ENCODE data around the gene DAP.

DAP gene

GRCh38 chr5:10730043-10730351 lies 31.0 kb downstream of the DAP start:
- DNase-seq (ENCODE audit: low read depth), result no peak
- H3K4me3 ChIP-seq (ENCODE audit: low read depth, low read length), result no peak overlapping the region
- no peak for TF ChIP-seq CTCF (IDR thresholded peaks at IDR 0.05; ENCODE audit: insufficient read depth, low read depth, low read length, missing control alignments)

- no peak overlapping the region for H3K4me3 ChIP-seq (ENCODE audit: low read depth, low read length)
- no peak for TF ChIP-seq CTCF (IDR thresholded peaks at IDR 0.05; ENCODE audit: insufficient read depth, low read depth, low read length, missing control alignments)
- no peak for DNase-seq (ENCODE audit: low read depth)
Observed at GRCh38 chr5:10729320-10730042, 31.6 kb downstream of the DAP start.

GRCh38 chr5:10728679-10729078 lies 32.4 kb downstream of the DAP start:
- no peak overlapping the region for H3K4me3 ChIP-seq (ENCODE audit: low read depth, low read length)
- DNase-seq (ENCODE audit: low read depth), result no peak
- no peak for TF ChIP-seq CTCF (IDR thresholded peaks at IDR 0.05; ENCODE audit: insufficient read depth, low read depth, low read length, missing control alignments)

GRCh38 chr5:10727861-10728260 lies 33.2 kb downstream of the DAP start:
- H3K4me3 ChIP-seq (ENCODE audit: low read depth, low read length), result no peak overlapping the region
- no peak for DNase-seq (ENCODE audit: low read depth)
- TF ChIP-seq CTCF (IDR thresholded peaks at IDR 0.05; ENCODE audit: insufficient read depth, low read depth, low read length, missing control alignments), result no peak

- no peak for TF ChIP-seq CTCF (IDR thresholded peaks at IDR 0.05; ENCODE audit: insufficient read depth, low read depth, low read length, missing control alignments)
- no peak overlapping the region for H3K4me3 ChIP-seq (ENCODE audit: low read depth, low read length)
- peak; percentile 57 for DNase-seq (ENCODE audit: low read depth)
Observed at GRCh38 chr5:10726913-10727517, 34.0 kb downstream of the DAP start.

- TF ChIP-seq CTCF (IDR thresholded peaks at IDR 0.05; ENCODE audit: insufficient read depth, low read depth, low read length, missing control alignments), result no peak
- H3K4me3 ChIP-seq (ENCODE audit: low read depth, low read length), result no peak overlapping the region
- DNase-seq (ENCODE audit: low read depth), result no peak
Observed at GRCh38 chr5:10726179-10726912, 34.7 kb downstream of the DAP start.

Data from GM12865 (cell line).